ENCODE results near the gene CLIC4. TPM values are rescaled to one million over a fixed set of nuclear protein-coding genes. Genes with fewer than 3 reads are reported as not detected.

Gene CLIC4
- total and polyA plus RNA-seq, 8 donors: 12.0 to 86.7 (median 24.8) TPM

DNA sequence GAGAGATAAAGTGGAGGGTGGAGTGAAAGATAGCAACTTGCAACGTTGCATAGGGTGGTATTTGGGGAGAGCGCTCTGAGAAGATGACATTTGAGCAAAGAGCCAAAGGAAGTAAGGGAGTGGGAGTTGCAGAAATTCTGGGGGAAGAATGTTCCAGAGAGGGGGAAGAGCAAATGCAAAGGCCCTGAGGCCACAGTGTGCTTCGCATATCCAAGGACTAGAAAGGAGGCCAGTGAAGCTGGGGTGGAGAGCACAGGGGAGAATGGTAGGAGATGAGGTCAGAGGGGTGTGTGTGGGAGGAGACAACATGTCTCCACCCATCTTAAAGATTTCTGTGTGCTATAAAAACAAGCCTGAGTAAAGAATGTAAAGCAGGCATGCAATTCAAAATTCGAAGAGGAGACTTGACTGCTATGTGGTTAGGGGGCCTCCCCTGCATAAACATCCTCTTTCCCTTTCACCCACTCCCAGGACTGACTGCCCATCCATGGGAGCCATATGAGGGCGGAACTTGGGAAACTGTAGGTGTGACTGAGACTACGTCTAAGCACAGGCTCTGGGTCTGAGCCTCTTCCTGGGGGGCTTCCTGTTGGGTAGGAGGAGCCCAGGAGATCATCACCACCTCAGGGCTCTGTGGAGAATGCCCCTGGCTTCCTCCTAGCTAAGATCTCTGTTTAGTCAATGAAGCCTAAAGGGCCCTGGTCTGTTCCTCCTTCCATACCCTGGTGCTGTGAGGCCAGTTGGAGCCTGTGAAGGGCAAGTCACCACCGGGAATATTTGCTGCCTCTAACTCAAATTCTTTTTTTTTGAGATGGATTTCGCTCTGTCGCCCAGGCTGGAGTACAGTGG is 2.9 kb upstream of the CLIC4 start:
- H3K27me3 ChIP-seq: no peaks in the 10 kb centered on the region
- no peaks in the 10 kb centered on the region for H3K36me3 ChIP-seq
- DNase-seq (no peak), ATAC-seq (no peak), FAIRE-seq (no peak)
- peaks cover 0 to 4% (median 0%) of the 10 kb centered on the region in 3 donors for H3K4me1 ChIP-seq
- no peak overlapping the region for H3K4me3 ChIP-seq
- H3K9me3 ChIP-seq: no peaks in the 10 kb centered on the region
- intact Hi-C loops (cut with DNase I): no loop called here
- WGBS, 2 donors: 77 to 79% methylated on average over 9 of the region's 9 CpGs
- TF ChIP-seq, protein P1, sequence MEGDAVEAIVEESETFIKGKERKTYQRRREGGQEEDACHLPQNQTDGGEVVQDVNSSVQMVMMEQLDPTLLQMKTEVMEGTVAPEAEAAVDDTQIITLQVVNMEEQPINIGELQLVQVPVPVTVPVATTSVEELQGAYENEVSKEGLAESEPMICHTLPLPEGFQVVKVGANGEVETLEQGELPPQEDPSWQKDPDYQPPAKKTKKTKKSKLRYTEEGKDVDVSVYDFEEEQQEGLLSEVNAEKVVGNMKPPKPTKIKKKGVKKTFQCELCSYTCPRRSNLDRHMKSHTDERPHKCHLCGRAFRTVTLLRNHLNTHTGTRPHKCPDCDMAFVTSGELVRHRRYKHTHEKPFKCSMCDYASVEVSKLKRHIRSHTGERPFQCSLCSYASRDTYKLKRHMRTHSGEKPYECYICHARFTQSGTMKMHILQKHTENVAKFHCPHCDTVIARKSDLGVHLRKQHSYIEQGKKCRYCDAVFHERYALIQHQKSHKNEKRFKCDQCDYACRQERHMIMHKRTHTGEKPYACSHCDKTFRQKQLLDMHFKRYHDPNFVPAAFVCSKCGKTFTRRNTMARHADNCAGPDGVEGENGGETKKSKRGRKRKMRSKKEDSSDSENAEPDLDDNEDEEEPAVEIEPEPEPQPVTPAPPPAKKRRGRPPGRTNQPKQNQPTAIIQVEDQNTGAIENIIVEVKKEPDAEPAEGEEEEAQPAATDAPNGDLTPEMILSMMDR (IDR thresholded peaks at IDR 0.05): no peak
- no peak overlapping the region for H3K27ac ChIP-seq

DNA sequence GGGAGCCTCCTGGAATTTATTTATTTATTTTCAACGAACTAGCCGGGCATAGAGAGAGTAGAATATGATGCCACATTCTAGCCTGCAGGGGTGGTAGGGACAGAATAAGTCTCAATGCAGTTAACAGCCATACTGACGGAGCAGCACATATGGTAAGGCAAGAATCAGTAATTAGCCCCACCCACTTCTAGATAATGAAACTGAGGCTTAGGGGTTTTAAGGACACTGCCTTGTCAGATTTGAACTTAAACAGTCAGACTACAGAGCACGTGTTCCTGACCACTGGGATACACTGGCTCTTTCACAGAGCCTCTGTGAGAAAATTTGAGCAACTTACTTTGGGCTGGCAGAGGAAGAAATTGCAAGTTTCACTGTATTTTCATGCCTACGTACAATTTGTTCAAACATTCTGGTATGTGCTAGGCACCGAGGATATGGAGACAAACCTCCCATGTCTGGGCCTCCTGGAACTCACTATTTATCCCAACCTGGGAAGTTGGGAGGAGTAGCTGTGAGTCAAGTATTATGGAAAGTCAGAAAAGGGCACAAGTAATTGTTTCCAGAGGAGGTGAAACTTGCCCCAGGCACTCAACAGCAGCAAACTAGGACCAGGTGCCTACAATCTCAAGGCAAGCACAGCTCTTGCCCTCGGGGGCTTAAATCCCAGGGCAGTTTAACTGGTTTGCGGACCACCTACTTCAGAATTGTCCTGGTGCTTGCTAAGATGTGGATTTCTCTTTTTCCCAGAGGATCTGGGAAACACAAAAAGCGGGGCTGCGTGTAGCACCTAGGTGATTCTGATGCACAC is 1.6 kb upstream of the CLIC4 start:
- Histone ChIP-seq H3K4me1 (peaks cover 0 to 4% (median 0%) of the 10 kb centered on the region in 3 donors), H3K4me3 (peak overlapping the region in 1 of 4 donors; percentile 94), H3K27me3 (no peaks in the 10 kb centered on the region), H3K36me3 (no peaks in the 10 kb centered on the region), H3K9me3 (no peaks in the 10 kb centered on the region), H3K27ac (no peak overlapping the region)
- intact Hi-C loops (cut with DNase I): no loop called here
- FAIRE-seq (no peak), ATAC-seq (no peak), DNase-seq (no peak)
- TF ChIP-seq, protein P1 (IDR thresholded peaks at IDR 0.05): no peak
- WGBS, 2 donors: 73 to 75% methylated on average over 10 of the region's 10 CpGs

DNA sequence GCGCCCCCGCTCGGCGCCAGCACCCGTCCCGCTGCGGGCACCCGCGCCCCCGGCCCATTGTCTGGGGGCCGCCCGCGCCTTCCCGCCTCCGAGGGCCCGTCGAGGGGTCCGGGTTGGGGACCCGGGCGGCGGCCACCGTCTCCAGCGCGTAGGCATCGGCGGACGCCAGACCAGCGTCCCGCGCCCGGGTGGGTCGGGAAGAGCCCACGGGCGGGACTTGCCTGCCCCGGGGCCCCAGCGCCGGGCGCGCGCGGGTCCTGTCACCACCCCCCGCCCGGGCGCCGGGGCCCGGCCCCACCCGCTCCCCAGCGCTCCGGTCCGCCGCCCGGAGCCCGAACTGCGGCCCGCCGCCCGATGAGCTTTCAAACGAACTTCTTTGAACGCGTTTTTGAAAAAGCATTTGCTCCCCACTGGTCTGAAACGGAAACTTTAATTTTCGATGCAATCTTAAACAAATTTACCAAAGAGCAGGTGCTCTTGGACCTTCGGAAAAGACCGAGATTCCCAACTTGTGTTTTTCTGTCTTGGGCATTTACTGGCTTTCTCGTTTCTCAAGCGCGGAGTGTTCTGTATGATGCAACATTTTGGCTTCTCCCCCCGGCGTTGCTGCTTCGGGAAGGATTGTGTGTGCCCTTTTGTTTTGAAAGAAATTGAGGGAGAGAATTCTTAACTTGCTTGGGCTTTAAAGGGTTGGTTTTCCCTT is 615 bp downstream of the CLIC4 start:
- FAIRE-seq (no peak), DNase-seq (peak in 5 of 6 donors; percentile 43 to 81 (median 48))
- intact Hi-C loops (cut with DNase I): no loop called here

DNA sequence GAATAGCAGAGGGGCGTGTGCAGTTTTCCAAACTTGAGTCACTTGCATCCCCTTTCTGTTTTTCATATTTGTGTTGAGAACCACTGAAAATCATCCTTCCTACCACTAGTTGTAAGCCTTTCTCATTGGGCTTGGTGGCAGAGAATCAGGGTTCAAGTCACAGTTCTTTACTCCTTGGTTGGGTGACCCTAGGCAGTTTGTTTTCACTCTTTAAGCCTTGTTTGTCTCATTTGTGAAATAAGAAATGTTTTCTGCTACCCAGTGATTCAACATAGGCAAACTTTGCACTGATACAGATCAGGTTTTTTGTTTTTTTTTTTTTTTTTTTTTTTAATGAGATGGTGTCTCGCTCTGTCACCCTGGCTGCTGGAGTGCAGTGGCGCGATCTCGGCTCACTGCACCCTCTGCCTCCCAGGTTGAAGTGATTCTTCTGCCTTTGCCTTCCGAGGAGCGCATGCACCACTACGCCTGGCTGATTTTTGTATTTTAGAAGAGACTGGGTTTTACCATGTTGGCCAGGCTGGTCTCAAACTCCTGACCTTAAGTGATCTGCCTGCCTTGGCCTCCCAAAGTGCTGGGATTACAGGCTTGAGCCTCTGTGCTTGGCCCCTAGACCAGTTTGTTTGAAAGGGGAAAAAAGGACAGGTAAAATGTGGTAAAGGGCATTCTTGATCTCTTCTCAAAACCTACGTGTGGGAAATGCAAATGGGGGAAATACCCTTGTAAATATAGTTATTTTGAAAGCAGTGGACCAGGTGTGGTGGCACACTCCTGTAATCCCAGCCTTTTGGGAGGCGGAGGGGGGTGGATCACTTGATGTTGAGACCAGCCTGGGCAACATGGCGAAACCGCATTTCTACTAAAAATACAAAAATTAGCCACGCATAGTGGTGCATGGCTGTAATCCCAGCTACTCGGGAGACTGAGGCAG is 3.2 kb downstream of the CLIC4 start:
- Histone ChIP-seq H3K4me1 (peaks cover 0 to 9% (median 0%) of the 10 kb centered on the region in 3 donors), H3K27ac (no peak overlapping the region), H3K36me3 (no peaks in the 10 kb centered on the region), H3K27me3 (no peaks in the 10 kb centered on the region), H3K9me3 (no peaks in the 10 kb centered on the region), H3K4me3 (no peak overlapping the region)
- DNase-seq: no peak
- FAIRE-seq: no peak
- TF ChIP-seq, protein P1 (IDR thresholded peaks at IDR 0.05): no peak
- WGBS, 2 donors: 88 to 96% methylated on average over 14 of the region's 14 CpGs
- ATAC-seq: no peak
- intact Hi-C loops (cut with DNase I): no loop called here

More for the DNA sequence above, 615 bp downstream of the CLIC4 start:
- H3K27ac ChIP-seq: peak overlapping the region; percentile 76 to 91 (median 86)
- no peaks in the 10 kb centered on the region for H3K9me3 ChIP-seq
- TF ChIP-seq, protein P1 (IDR thresholded peaks at IDR 0.05): no peak
- H3K36me3 ChIP-seq: no peaks in the 10 kb centered on the region
- peak; percentile 4 to 42 (median 22) for ATAC-seq
- WGBS, 2 donors: 0 to 1% methylated on average over 55 to 70 of the region's 70 CpGs
- no peaks in the 10 kb centered on the region for H3K27me3 ChIP-seq
- peak overlapping the region; percentile 79 to 94 (median 92) for H3K4me3 ChIP-seq
- peaks cover 0 to 4% (median 0%) of the 10 kb centered on the region in 3 donors for H3K4me1 ChIP-seq

Measured in pancreas (tissue), 10 donors.